Activated T-helper 2 cell treated with anti-CD3 and anti-CD28 coated beads, Interferon-gamma antibody, Interleukin-2, Interleukin-4, amounts not matched to agents 10 μg/mL and 5 μg/mL and 100 μg/mL, durations not matched to agents 14 hours and 24 hours and 36 hours (primary cell): ENCODE results near the gene ROM1. TPM values are rescaled to one million over a fixed set of nuclear protein-coding genes. Genes with fewer than 3 reads are reported as not detected.
"Not testable (repeated sequence)": the region's sequence is repeated elsewhere in the genome, so short reads cannot be mapped to it uniquely, and the experiment has no call there.

ENCODE experiments used
- DNase-seq: peaks from one replicate; pipeline ENCODE4 v3.0.0; 2021; ENCODE audit warnings: low spot score
- H3K27ac Mint-ChIP-seq: one replicate; pipeline ENCODE4 v1.8.0; 2021; ENCODE audit warnings: mixed read lengths
- H3K27me3 Mint-ChIP-seq: one replicate; pipeline ENCODE4 v1.8.0; 2021; ENCODE audit warnings: low read depth, mixed read lengths
- H3K36me3 Mint-ChIP-seq: one replicate; pipeline ENCODE4 v1.8.0; 2021; ENCODE audit warnings: low read depth, mixed read lengths
- H3K4me1 Mint-ChIP-seq: one replicate; pipeline ENCODE4 v1.8.0; 2021; ENCODE audit warnings: low read depth, mixed read lengths
- H3K4me3 Mint-ChIP-seq: one replicate; pipeline ENCODE4 v1.8.0; 2021; ENCODE audit warnings: low read depth, mild to moderate bottlenecking, moderate library complexity, mixed read lengths
- H3K9me3 Mint-ChIP-seq: one replicate; pipeline ENCODE4 v1.8.0; 2021; ENCODE audit warnings: mixed read lengths
- intact Hi-C: fragments of 100-400 bp; cut with micrococcal nuclease; formaldehyde crosslinking; loops from one replicate; pipeline ENCODE4 v1.15.1; 2023
- total RNA-seq: library from RNA; stranded (reverse); gene quantifications from 2 replicates; pipeline ENCODE4 v1.2.3, GENCODE V29; 2022

ROM1 gene, protein sequence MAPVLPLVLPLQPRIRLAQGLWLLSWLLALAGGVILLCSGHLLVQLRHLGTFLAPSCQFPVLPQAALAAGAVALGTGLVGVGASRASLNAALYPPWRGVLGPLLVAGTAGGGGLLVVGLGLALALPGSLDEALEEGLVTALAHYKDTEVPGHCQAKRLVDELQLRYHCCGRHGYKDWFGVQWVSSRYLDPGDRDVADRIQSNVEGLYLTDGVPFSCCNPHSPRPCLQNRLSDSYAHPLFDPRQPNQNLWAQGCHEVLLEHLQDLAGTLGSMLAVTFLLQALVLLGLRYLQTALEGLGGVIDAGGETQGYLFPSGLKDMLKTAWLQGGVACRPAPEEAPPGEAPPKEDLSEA
- total RNA-seq = 1.4 and 2.8 TPM in 2 replicates

DNA sequence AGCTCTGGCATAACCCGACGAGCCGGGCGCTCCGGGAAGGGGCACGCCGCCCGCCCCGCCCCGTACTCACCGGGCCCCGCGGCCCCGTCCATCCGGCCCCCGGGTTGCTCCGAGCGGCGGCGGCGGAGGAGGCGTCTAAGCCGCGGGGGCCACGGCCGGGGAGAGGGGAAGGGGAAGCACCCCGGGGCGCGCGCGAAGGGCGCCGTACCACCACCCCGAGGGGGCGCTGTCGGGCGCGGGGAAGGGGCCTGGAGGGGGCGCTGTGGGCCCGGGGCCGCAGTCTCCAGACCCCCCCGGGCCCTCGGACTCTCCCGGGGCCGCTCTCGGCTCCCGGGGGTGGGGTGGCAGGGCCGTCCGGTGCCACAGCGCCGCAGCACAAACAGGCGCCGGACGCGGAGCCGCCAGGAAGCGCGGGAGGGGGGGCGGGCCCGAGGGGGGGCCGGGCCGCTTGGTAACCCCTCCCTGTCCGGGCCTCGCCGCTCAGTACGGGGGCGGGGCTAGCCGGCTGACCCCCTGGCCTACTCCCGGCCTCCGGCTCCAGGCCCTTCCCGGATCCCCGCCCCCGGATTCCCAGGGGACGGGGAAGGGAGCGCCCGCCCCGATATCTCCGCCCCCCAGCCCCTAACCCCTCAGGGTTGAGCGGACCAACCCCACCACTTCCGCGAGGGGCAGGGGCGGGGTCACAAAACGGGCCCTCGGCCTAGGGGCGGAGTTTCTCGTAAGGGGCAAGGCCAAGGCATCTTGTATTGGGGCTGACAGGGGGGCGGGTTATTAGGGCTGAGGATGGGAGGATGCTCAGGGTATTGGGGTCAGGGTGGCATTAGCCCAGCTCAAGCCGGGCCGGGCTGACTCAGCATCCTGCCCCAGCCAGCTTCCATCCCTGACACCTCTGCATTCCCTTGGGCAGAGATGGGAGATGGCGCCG, at the start of gene ROM1, which contains the start of gene EML3:
Gene ROM1 (plus strand): TSS at position 892 of the 925 bp plus-strand sequence. CDS start 25 bp downstream, at position 917.
Gene EML3 (minus strand): TSS at position 410 of the 925 bp plus-strand sequence. CDS start 318 bp downstream, at position 92.
- Mint-ChIP-seq H3K27me3 (no peaks in the 10 kb centered on the region), H3K36me3 (peaks cover 59% of the 10 kb centered on the region), H3K4me1 (peaks cover 34% of the 10 kb centered on the region), H3K4me3 (peak within 1 kb of the TSS; percentile 99), H3K27ac (peak within 1 kb of the TSS; percentile 95), H3K9me3 (no peaks in the 10 kb centered on the region)
- intact Hi-C loops = loop anchor here (1.0 to 5.0 kb wide), 4 partner anchors 9 to 52 kb away; partner anchors contain the start of genes B3GAT3, C11orf98, CSKMT and EEF1G
- peak; percentile 86 for DNase-seq

DNA sequence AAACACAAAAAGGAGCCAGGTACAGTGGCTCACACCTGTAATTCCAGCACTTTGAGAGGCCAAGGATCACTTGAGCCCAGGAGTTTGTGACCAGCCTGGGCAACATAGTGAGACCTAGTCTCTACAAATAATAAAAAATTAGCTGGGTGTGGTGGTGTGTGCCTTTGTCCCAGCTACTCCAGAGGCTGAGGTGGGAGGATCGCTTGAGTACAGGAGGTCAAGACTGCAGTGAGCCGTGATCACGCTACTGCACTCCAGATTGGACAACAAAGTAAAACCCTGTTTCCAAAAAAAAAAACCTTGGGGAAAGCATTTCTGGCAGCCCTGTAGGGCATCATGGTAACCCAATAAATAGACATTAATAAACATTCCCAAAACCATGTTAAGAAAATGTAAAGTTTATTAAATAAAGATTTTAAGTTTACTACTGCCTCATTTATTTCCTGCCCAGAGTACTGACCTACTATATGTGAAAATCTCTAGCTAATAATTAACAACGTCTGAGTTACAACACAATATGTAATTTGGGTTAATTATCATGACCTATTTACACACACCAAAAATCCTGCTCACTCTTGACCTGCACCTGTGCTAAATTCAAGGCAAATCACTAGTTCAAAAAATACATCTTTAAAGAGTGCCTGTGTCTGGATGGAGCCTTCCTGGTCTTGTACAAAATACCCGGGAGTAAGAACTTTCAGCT, 47.8 kb upstream of the ROM1 start:
- Mint-ChIP-seq H3K36me3 (peaks cover 78% of the 10 kb centered on the region), H3K9me3 (no peaks in the 10 kb centered on the region), H3K27ac (no peak overlapping the region), H3K27me3 (no peaks in the 10 kb centered on the region), H3K4me1 (peaks cover 35% of the 10 kb centered on the region), H3K4me3 (no peak overlapping the region)
- no peak for DNase-seq
- intact Hi-C loops = no loop called here

DNA sequence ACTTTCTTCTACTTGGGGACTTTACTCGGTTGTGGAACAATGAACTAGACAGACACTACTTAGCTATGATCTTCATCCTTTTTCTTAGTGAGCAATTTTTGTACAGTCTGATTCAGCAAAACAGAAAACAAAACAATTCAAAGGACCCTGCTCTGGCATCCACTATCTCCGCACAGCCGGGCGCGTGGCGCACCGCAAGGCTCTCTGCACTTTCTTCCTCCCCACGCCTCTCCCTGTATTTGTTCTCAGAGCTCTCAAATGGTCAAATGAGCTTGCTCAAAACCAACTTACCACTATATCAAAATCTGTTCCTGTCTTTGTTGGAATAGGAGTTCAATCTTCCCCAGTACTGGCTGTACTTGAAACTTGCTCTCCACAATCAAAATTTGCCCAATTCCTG, 46.8 kb upstream of the ROM1 start:
- intact Hi-C loops = no loop called here
- no peak overlapping the region for H3K4me3 Mint-ChIP-seq
- peaks cover 34% of the 10 kb centered on the region for H3K4me1 Mint-ChIP-seq
- peaks cover 78% of the 10 kb centered on the region for H3K36me3 Mint-ChIP-seq
- H3K27ac Mint-ChIP-seq = no peak overlapping the region
- no peak for DNase-seq
- no peaks in the 10 kb centered on the region for H3K9me3 Mint-ChIP-seq
- H3K27me3 Mint-ChIP-seq = no peaks in the 10 kb centered on the region

DNA sequence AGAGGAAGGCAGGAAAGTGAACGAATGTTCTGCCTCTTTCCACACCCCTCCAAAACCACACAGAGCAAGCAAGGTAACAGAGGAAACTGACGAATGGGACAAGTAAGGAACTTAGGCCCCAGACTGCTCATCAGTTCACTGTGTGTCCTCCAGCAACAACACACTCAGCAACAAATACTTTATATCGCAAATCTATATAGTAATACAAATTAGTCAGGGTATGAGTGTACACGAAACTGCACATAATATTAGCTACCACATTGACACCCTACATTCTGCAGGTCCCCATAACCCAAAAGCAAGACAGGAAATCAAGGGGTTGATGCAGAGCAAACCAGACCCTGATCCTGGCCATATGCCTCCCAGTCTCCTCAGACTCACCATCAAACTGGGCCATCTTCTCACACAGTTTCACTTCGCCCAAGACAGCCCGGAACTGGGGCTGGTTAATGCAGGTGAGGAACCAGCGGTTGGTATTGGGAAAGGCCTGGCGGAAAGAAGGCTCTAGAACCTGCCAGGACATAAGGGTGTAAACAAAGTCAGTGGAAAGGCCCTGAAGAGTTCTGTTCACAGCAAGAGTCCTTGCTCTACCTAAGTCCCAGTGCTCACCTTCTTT, 45.9 kb upstream of the ROM1 start:
- Mint-ChIP-seq H3K4me3 (no peak overlapping the region), H3K9me3 (no peaks in the 10 kb centered on the region), H3K27ac (peak overlapping the region; percentile 71), H3K4me1 (peaks cover 37% of the 10 kb centered on the region), H3K27me3 (no peaks in the 10 kb centered on the region), H3K36me3 (peaks cover 80% of the 10 kb centered on the region)
- DNase-seq = no peak
- intact Hi-C loops = no loop called here

DNA sequence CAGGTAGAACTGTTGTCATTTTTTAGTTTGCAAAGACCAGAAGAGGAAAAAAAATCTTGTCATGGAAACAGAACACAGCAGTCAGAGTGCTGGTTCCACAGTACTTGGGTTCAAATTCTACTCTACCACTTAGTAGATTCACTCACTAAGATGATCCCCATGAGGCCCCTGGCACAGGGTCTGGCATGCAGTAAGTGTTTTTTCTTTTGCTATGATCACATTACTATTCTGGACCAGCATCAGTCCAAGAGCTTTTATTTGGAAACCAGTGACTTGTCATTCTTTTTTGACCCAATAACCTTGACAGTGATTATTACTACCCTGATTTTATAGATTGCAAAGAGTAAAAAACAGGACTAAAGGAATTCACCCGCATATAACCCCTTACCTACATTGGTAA, 43.4 kb upstream of the ROM1 start:
- no peak for DNase-seq
- H3K27ac Mint-ChIP-seq = no peak overlapping the region
- intact Hi-C loops = loop anchor here (5.0 kb wide), 1 partner anchor 43 kb away; the partner anchor contains the start of genes EML3 and ROM1
- H3K27me3 Mint-ChIP-seq = no peaks in the 10 kb centered on the region
- no peaks in the 10 kb centered on the region for H3K9me3 Mint-ChIP-seq
- peaks cover 89% of the 10 kb centered on the region for H3K36me3 Mint-ChIP-seq
- no peak overlapping the region for H3K4me3 Mint-ChIP-seq
- peaks cover 46% of the 10 kb centered on the region for H3K4me1 Mint-ChIP-seq

DNA sequence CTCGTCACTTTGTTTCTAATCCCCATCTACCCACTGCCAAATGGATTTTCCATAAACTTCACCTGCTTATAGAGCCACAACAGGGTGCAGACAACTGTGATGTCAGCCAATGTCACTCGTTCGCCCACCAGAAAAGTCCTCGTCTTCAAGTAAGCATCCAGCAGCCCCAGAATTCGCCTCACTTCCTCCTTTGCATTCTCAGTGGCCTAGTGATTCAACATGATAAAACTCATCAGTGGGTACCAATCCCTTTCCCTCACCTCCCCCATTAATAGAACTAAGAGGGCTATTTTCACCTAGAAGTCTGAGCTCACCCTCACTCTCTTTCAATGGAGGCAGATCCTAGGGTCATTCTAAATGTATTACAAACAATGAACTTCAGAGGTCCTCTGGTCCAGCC, 42.2 kb upstream of the ROM1 start:
- intact Hi-C loops = loop anchor here (5.0 kb wide), 1 partner anchor 41 kb away; the partner anchor contains the start of genes EML3 and ROM1
- peaks cover 89% of the 10 kb centered on the region for H3K36me3 Mint-ChIP-seq
- not testable (repeated sequence) for H3K27me3 Mint-ChIP-seq, H3K9me3 Mint-ChIP-seq, DNase-seq
- H3K27ac Mint-ChIP-seq = peak overlapping the region; percentile 58
- H3K4me1 Mint-ChIP-seq = peaks cover 48% of the 10 kb centered on the region
- peak overlapping the region; percentile 48 for H3K4me3 Mint-ChIP-seq

DNA sequence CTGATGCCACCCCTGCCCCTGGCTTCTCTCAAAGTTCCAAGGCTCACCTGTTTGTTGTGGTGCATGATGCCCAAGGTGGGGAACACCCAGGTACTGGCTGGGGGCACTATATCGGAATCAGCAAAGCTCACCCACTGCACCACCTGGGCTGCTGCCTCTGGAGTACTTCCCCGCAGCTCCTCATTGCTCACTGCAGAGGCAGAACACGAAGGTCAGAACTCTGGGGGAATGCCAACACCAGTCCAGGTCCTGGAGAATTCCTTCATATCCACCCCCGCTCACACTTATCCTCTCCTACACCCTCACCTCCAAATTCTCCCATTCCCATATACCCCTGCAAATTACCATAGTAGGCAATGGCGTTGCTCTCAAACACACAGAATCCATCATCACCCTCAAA, 41.6 kb upstream of the ROM1 start:
- H3K4me1 Mint-ChIP-seq = peaks cover 43% of the 10 kb centered on the region
- H3K27me3 Mint-ChIP-seq = not testable (repeated sequence)

DNA sequence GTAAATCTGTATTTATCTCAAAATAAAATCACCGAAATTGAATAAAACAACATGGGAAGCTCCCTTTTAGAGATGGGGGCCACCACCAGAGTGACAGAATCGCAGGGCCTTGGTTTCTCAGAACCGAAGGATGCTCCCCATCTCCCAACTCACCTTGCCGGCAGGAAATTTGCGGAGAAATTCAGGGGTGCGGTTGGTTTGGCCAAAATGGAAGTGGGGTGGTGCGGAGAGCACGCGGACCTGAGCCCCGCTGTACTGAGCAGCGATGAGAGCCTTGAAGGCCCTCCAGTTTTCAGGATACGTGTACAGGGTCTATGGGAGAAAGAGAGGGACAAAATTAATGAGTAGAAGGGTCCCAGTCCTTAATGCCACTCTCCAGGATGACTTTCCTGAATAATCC, 40.6 kb upstream of the ROM1 start:
- Mint-ChIP-seq H3K9me3 (no peaks in the 10 kb centered on the region), H3K4me1 (peaks cover 37% of the 10 kb centered on the region), H3K36me3 (peaks cover 85% of the 10 kb centered on the region), H3K27me3 (no peaks in the 10 kb centered on the region), H3K27ac (peak overlapping the region; percentile 26), H3K4me3 (peak overlapping the region; percentile 92)
- no peak for DNase-seq
- intact Hi-C loops = loop anchor here (2.0 to 5.0 kb wide), 2 partner anchors 16 to 40 kb away; partner anchors contain the start of genes EML3 and ROM1

More for the DNA sequence above, 41.6 kb upstream of the ROM1 start:
- Mint-ChIP-seq H3K27ac (peak overlapping the region; percentile 2), H3K36me3 (peaks cover 89% of the 10 kb centered on the region), H3K4me3 (peak overlapping the region; percentile 92)
- H3K9me3 Mint-ChIP-seq, DNase-seq: not testable (repeated sequence)
- intact Hi-C loops = loop anchor here (5.0 kb wide), 1 partner anchor 41 kb away; the partner anchor contains the start of genes EML3 and ROM1

DNA sequence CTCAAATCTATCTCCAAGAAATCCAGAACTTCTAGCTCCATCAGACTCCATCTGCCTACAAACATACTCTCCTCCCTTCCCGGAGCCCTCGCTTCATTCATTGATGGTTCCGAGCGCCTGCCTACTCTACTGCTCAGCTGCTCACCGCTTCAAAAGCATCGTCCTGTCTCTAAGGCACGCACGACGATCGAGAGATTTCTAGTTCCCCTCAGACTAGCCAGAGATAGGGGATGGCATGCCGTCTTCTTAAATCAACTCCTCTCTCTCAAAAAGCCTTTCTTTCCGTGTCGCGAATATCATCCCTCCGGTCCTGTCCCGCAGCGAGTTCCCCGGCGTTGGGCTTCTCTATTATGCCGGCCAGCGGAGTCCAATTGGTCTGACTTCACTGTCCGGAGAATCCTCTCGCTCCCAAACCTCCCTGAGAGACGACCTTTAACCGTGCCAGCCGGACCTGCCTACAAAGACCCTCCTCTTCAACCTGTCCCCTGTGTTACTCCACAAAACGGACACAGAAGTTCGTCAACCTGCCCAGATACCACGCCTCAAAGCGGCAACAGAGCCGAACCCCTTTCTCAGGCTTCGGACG, 40.0 kb upstream of the ROM1 start:
- peak overlapping the region; percentile 95 for H3K27ac Mint-ChIP-seq
- DNase-seq = no peak

DNA sequence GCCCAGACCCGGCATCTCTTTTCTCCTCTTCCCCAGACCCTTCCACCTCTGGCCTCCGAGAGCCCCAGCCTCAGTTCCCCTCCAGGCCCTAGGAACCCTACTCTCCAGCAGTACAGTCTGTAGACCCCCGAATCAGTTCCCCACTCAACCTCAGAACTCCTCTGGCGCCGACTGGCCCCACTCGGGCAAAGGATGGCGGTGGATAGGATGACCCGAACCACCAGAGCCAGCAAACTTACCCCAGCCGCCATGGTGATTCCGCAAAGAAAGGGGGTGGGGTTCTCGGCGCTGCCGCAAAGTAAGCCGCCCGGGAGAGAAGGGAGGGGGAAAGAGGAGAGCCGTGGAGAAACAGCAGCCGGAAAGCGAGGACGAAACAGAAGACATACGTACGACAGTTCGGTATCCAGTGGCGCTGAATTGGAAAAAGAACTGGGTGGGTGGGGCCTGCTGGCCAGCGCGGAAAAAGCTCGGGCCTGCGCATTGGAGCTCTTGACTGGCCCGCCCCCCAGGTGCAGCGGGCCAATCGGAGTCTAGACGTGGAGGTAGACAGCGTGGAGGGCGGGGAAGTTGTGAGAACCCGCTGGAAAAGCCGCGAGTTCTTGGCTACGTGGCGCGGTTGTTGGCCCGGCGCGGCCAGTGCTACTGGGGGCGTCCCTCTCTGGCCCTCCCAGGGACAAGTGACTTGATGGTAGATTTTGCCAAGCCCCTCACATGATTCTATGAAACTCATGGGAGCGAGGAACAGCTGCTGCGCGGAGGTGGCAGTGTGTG, 39.3 kb upstream of the ROM1 start, which contains the start of gene EEF1G:
Gene EEF1G (minus strand): TSS at position 300 of the 771 bp plus-strand sequence. CDS start 49 bp downstream, at position 251.
- H3K36me3 Mint-ChIP-seq = peaks cover 89% of the 10 kb centered on the region
- H3K27me3 Mint-ChIP-seq = no peaks in the 10 kb centered on the region
- H3K4me1 Mint-ChIP-seq = peaks cover 35% of the 10 kb centered on the region
- H3K9me3 Mint-ChIP-seq = no peaks in the 10 kb centered on the region
- peak within 1 kb of the TSS; percentile 92 for H3K4me3 Mint-ChIP-seq
- peak within 1 kb of the TSS; percentile 95 for H3K27ac Mint-ChIP-seq
- peak; percentile 99 for DNase-seq
- intact Hi-C loops = loop anchor here (1.0 to 5.0 kb wide), 3 partner anchors 17 to 39 kb away; partner anchors contain the start of genes EML3, ROM1 and TUT1

More for the DNA sequence above, 40.0 kb upstream of the ROM1 start:
- H3K9me3 Mint-ChIP-seq = no peaks in the 10 kb centered on the region
- peak overlapping the region; percentile 92 for H3K4me3 Mint-ChIP-seq
- no peaks in the 10 kb centered on the region for H3K27me3 Mint-ChIP-seq
- H3K36me3 Mint-ChIP-seq = peaks cover 88% of the 10 kb centered on the region
- intact Hi-C loops = loop anchor here (2.0 to 5.0 kb wide), 2 partner anchors 16 to 39 kb away; partner anchors contain the start of genes EML3 and ROM1
- peaks cover 35% of the 10 kb centered on the region for H3K4me1 Mint-ChIP-seq
